Stimulated activated naive CD8-positive, alpha-beta T cell treated with anti-CD3 and anti-CD28 coated beads, Interleukin-15, amount 100 ng/mL, for 72 hours (primary cell): ENCODE measurements around the gene LRP1-AS.
"Not testable (repeated sequence)": the region's sequence is repeated elsewhere in the genome, so short reads cannot be mapped to it uniquely, and the experiment has no call there.

Experiments
- ATAC-seq: fragments of 150-1000 bp; cut with Tn5 transposase; 2 replicates; pipeline ENCODE4 v1.10.0; 2021; ENCODE audit warnings: mild to moderate bottlenecking, moderate library complexity
- DNase-seq, 2 donors: peaks; one replicate each; pipeline ENCODE4 v3.0.0; 2021 to 2022
- H3K27ac Mint-ChIP-seq, 2 donors: one replicate each; pipeline ENCODE4 v1.8.0; 2022; ENCODE audit warnings: mild to moderate bottlenecking in 2 of 2, mixed read lengths in 2 of 2, moderate library complexity in 2 of 2
- H3K27me3 Mint-ChIP-seq: one replicate; pipeline ENCODE4 v1.8.0; 2022; ENCODE audit warnings: mixed read lengths
- H3K4me1 Mint-ChIP-seq: one replicate; pipeline ENCODE4 v1.8.0; 2022; ENCODE audit warnings: mild to moderate bottlenecking, mixed read lengths
- H3K4me3 Mint-ChIP-seq, 2 donors: one replicate each; pipeline ENCODE4 v1.8.0; 2022; ENCODE audit warnings: mild to moderate bottlenecking in 2 of 2, mixed read lengths in 2 of 2, moderate library complexity in 1 of 2
- H3K9me3 Mint-ChIP-seq, 2 donors: one replicate each; pipeline ENCODE4 v1.8.0; 2022; ENCODE audit warnings: mixed read lengths in 2 of 2

LRP1-AS gene

DNA sequence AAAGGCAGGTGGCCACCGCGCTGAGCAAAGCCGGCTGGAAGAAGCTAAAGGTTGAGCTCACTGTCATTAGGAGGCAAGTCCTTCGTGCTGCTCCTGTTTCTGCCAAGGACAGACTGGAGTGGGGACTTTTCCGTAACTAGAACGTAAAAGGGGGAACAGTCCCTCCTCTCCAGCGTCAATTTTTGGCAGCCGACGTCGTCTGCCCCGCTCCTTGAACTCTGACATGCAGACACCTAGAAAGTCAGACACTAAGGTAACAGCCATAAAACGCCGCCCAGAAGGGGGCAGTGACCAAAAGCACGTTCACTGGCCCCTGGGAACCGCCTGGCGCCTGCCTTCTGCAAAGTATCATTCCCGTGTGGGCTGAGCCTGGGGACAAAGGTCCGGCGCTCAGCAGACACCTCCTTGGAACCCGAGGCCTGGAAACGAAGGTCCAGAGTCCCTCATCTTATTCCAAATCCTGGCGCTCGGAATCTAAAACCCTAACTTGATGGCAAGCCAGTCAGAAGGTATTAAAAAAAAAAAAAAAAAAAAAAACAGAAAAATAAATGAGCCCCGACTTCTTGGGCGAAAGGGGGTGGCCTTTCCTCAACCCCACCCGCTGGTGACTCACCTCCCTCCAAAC, 20.2 kb downstream of the LRP1-AS start:
- ATAC-seq (peak; percentile 38), DNase-seq (peak; percentile 34 to 48)
- Mint-ChIP-seq H3K9me3 (peaks cover 12 to 15% of the 10 kb centered on the region in 2 donors), H3K4me3 (peak overlapping the region; percentile 86 to 92), H3K27me3 (peaks cover 19% of the 10 kb centered on the region), H3K4me1 (peaks cover 28% of the 10 kb centered on the region), H3K27ac (peak overlapping the region in 1 of 2 donors; percentile 36)

DNA sequence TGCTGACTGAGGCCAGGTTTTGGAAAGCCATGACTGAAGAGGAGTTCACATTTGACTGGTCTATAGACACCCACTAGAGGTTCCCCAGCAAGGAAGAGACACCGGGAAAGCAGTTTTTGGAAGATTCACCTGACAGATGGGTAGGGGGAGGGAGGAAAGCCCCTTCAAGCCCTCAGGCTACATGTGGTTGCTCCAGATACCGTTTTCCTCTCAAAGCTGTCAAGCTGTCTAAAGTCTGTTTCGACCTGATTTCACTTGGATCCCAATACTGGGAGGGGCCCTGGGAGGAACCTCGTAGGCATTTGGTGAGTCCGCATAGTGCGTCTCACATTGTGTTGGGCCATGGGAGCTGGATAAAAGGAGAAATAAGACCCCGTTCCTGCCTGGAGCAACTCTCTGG, 20.9 kb downstream of the LRP1-AS start:
- Mint-ChIP-seq H3K4me1 (peaks cover 28% of the 10 kb centered on the region), H3K27ac (no peak overlapping the region), H3K27me3 (peaks cover 19% of the 10 kb centered on the region), H3K9me3 (peaks cover 12 to 15% of the 10 kb centered on the region in 2 donors), H3K4me3 (peak overlapping the region in 1 of 2 donors; percentile 14)
- ATAC-seq (no peak), DNase-seq (no peak)

DNA sequence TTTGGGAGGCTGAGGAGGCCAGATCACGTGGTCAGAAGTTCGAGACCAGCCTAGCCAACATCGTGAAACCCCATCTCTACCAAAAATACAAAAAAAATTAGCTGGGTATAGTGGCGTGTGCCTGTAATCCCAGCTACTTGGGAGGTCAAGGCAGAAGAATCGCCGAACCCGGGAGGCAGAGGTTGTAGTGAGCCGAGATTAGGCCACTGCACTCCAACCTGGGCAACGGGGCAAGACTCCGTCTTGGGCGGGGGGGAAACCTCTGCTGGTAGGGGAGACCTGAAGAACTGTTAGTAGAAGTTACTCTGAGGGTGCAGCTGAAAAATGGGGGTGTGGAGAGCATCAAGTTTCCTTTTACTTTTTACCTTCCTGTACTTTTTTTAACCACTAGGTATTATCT, 21.4 kb downstream of the LRP1-AS start:
- H3K27ac Mint-ChIP-seq = no peak overlapping the region
- DNase-seq (no peak), ATAC-seq (no peak)
- H3K9me3 Mint-ChIP-seq = peaks cover 12 to 15% of the 10 kb centered on the region in 2 donors
- H3K27me3 Mint-ChIP-seq = peaks cover 19% of the 10 kb centered on the region
- no peak overlapping the region for H3K4me3 Mint-ChIP-seq
- H3K4me1 Mint-ChIP-seq = peaks cover 23% of the 10 kb centered on the region

DNA sequence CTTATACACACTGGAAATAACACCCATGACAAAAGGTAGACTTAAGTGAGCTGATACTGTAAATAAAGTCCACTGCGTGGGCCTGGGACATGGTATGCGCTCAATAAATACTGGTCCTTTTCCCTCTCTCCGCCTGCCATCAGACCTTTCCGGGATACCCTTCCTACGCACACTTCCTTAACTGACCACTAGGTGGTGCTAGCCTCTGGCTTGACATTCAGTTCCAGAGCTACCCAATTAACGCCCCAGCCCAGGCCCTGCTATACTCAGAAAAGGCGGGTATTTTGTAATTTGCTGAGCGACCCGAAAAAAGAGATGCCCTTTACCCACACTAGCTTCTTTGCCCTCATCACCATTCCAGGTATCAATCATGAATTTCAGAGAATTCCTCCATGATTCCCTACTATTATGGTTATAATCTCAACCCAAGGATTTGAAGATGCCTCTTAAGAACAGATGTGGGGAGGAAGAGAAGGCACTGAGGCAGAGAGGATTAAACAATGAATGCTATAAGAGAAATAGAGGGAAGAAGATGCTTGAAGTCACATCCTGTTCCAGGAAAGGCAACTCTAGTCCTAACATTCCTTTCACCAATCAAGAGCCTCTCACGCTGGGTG, 23.1 kb downstream of the LRP1-AS start:
- peaks cover 12 to 15% of the 10 kb centered on the region in 2 donors for H3K9me3 Mint-ChIP-seq
- peaks cover 20% of the 10 kb centered on the region for H3K4me1 Mint-ChIP-seq
- H3K4me3 Mint-ChIP-seq = no peak overlapping the region
- peak; percentile 73 to 74 for DNase-seq
- peaks cover 9% of the 10 kb centered on the region for H3K27me3 Mint-ChIP-seq
- peak; percentile 68 for ATAC-seq
- no peak overlapping the region for H3K27ac Mint-ChIP-seq

DNA sequence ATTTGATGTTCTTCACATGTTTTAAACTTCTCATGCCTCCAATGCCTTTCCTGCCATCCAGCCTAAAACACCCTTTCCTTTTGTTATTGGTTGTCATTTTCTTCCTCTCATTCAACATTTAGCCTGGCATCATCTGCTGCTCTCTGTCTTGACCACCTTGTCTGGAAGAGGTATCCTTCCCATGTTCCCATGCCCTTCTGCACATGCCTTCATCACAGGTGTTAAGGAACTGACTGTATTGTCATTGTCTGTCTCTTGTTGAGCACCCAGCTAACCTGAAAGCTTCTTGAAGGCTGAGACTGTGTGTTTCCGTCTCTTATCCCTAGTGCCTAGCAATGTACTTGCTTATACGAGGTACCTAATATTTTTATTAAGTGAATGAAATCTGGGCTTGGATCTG, 23.6 kb downstream of the LRP1-AS start:
- H3K9me3 Mint-ChIP-seq = peaks cover 12 to 15% of the 10 kb centered on the region in 2 donors
- H3K27ac Mint-ChIP-seq = no peak overlapping the region

DNA sequence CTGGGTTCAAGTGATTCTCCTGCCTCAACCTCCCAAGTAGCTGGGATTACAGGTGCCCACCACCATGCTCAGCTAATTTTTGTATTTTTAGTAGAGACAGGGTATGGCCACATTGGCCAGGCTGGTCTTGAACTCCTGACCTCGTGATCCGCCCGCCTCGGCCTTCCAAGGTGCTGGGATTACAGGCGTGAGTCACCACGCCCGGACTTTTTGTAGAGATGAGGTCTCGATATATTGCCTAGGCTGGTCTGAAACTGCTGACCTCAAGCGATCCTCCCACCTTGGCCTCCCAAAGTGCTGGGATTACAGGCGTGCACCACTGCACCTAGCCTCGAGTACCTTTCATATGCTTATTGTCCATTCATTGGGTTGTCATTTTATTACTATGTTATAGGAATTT, 26.7 kb downstream of the LRP1-AS start:
- H3K9me3 Mint-ChIP-seq = peaks cover 12 to 15% of the 10 kb centered on the region in 2 donors
- H3K4me3 Mint-ChIP-seq, H3K27ac Mint-ChIP-seq, ATAC-seq, H3K27me3 Mint-ChIP-seq, DNase-seq: not testable (repeated sequence)
- peaks cover 18% of the 10 kb centered on the region for H3K4me1 Mint-ChIP-seq

More for the DNA sequence above, 23.6 kb downstream of the LRP1-AS start:
- no peak for ATAC-seq
- Mint-ChIP-seq H3K27me3 (peaks cover 9% of the 10 kb centered on the region), H3K4me1 (peaks cover 25% of the 10 kb centered on the region), H3K4me3 (no peak overlapping the region)
- no peak for DNase-seq

DNA sequence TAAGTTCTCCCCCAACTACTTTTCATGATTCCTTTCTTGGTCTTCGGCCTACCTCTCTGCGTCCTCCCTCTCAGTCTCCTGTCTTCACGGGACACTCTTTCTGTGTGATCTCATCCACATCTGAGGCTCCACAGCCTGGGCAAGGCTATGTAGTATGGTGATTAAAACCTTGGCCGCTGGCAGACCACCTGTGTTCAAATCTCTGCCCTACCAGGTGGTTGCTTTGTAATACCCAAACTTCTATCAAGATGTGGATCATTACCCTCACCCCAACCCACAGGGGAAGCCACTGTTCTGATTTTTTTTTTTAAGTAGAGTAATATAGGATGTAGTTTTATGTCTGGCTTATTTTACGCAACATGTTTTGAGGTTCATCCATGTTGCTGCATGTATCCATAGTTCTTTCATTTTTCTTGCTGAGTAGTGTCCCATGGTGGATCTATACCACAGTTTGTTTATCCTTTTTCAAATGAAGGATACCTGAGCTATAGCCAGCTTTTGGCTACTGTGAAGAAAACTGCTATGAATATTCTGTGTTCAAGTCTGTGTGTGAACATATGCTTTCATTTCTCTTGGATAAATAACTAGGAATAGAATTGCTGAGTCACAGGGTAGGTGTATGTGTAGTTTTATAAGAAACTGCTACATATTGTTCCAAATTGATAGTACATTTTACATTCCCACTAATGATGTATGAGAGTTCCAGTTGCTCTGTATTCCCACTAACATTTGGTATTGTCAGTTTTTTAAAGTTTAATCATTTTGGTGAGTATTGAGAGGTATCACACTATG, 27.9 kb downstream of the LRP1-AS start:
- no peak overlapping the region for H3K27ac Mint-ChIP-seq
- ATAC-seq (no peak), DNase-seq (no peak)
- H3K4me1 Mint-ChIP-seq = peaks cover 17% of the 10 kb centered on the region
- no peak overlapping the region for H3K4me3 Mint-ChIP-seq
- peaks cover 12 to 13% of the 10 kb centered on the region in 2 donors for H3K9me3 Mint-ChIP-seq
- no peaks in the 10 kb centered on the region for H3K27me3 Mint-ChIP-seq

DNA sequence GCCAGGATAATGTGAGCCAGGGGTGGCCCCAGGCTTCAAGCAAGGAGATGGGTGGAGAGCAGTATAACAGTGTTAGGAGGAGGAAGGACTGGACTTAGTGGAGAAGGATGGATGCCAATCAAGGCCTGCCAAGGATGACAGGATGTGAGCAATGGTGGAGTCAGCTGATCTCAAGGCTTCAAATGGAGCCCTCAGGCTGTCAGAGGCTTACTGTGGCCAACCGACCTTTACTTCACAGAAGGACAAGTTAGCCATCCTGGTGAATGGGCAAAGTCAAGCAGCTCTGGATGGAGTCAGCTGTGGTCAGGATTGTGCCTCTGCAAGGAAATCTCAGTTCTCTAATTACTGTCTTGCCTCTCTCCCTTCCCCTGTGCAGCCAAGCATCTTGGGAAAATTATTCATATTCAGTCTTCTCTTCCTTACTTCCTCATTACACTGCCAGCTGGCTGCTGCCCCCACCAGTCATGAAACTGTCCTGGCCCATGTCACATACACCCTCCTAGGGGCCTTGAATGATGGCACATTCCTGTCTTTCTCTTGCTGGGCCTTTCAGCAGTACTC, 28.6 kb downstream of the LRP1-AS start:
- Mint-ChIP-seq H3K4me1 (peaks cover 13% of the 10 kb centered on the region), H3K9me3 (peaks cover 5 to 6% of the 10 kb centered on the region in 2 donors), H3K4me3 (no peak overlapping the region), H3K27me3 (no peaks in the 10 kb centered on the region), H3K27ac (no peak overlapping the region)
- ATAC-seq (no peak), DNase-seq (no peak)

DNA sequence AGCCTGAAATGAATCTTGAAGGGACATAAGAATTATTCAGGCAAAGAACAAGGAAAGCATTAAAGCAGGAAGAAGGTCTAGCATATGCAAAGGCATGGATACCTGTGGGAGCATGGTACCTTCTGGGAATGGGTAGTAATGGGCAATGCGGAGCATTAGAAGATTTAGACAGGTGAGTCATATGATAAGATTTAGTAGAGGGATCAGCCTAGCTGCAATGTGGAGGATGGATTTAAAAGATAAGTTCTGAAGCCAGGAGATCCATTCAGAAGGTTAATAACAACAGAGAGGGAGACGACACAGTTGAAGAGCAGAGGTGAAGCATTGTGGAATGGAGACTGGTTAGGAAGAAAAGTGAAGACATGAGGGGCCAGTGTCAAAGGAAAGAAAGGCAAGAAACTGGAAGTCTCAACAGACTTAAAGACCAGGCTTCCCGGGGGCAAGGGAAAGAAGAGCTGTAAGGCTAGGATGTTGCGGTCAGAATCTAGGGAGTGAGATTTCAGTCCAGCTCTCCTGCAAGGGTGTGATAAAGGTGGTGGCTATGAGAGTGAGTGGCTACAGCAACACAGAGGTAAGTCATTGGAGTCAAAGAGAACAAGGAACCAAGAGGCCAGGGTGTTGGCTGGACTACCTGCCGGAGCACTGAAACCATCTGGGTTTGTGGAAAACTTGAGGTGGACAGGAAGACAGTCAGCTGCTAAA, 30.7 kb downstream of the LRP1-AS start:
- Mint-ChIP-seq H3K9me3 (no peaks in the 10 kb centered on the region), H3K4me3 (no peak overlapping the region), H3K27ac (no peak overlapping the region), H3K4me1 (peaks cover 27% of the 10 kb centered on the region), H3K27me3 (no peaks in the 10 kb centered on the region)
- ATAC-seq (no peak), DNase-seq (no peak)

DNA sequence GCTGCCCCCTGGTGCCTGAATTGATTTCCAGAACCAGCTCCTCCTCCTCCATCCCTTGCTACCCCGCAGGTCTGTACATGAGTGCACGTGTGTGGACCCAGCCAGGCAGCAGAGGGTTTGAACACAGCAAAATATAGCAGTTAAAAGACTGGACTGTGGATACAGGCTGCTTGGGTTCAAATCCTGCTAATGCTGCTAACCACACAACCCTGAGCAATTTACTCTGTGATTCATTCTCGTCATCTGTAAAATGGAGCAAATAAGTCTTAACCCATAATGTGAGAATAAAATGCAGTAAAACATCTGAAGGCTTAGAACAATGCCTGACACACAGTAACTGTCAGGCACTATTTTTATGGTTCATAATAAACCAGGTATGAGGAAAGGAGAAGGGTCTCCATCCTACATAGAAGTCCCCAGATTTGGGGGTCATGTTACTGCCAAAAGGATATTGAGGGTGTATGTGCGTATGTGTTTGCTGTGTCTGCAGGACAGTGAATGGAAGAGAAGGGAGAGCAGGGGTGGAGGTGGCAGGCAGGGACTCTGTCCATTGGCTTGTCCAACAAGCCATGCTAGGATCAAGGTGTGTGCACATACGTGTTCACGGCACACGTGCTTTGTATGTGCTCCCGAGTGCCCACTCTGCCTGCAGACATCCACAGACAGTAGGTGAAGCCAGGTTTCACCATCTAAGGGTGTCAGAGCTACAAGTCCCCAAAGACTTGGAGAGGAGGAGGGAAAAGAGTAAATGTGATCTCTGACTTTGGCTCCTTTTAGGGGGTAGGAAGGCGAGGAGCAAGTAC, 34.7 kb downstream of the LRP1-AS start:
- ATAC-seq (no peak), DNase-seq (no peak)
- H3K27ac Mint-ChIP-seq = peak overlapping the region; percentile 85 to 95
- no peaks in the 10 kb centered on the region for H3K9me3 Mint-ChIP-seq
- H3K4me1 Mint-ChIP-seq = peaks cover 40% of the 10 kb centered on the region
- peak overlapping the region; percentile 85 to 92 for H3K4me3 Mint-ChIP-seq
- H3K27me3 Mint-ChIP-seq = no peaks in the 10 kb centered on the region

DNA sequence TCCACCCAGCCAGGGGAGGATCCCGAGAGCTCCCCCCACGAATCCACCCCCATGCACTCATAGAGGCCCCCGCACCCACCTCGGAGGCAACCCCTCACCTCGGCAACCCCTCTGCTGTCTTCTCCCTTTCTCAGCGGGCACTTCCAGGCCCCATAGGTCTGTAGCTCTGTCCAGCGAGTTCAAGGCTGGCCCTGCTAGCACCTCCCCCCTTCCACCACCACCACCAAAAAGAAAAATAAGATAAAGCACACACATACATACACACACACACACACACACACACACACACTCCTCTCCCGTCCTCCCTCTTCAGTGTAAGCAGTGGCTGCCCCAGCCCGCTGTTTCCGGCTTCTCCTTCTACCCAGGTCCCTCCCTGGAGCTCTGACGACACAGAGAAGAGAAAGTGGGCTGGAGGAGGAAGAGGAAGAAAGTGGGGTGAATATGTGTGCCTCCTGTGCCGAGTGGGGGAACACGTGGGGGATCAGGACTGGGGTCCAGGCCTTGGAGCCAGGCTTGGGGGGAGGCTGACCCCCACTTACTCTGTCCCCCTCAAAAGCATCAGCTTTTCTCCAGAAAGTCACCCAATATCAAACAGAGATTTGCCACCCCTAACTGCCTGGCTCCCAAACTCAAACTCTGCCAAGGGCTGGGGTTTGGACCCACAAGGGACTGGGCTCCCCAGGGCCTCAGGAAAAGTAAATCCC, 36.2 kb downstream of the LRP1-AS start, which contains the start of gene STAT6:
Gene STAT6 (minus strand): TSS at position 332 of the 704 bp plus-strand sequence. CDS start 3,084 bp downstream, outside the sequence.
- Mint-ChIP-seq H3K9me3 (no peaks in the 10 kb centered on the region), H3K4me1 (peaks cover 55% of the 10 kb centered on the region)

DNA sequence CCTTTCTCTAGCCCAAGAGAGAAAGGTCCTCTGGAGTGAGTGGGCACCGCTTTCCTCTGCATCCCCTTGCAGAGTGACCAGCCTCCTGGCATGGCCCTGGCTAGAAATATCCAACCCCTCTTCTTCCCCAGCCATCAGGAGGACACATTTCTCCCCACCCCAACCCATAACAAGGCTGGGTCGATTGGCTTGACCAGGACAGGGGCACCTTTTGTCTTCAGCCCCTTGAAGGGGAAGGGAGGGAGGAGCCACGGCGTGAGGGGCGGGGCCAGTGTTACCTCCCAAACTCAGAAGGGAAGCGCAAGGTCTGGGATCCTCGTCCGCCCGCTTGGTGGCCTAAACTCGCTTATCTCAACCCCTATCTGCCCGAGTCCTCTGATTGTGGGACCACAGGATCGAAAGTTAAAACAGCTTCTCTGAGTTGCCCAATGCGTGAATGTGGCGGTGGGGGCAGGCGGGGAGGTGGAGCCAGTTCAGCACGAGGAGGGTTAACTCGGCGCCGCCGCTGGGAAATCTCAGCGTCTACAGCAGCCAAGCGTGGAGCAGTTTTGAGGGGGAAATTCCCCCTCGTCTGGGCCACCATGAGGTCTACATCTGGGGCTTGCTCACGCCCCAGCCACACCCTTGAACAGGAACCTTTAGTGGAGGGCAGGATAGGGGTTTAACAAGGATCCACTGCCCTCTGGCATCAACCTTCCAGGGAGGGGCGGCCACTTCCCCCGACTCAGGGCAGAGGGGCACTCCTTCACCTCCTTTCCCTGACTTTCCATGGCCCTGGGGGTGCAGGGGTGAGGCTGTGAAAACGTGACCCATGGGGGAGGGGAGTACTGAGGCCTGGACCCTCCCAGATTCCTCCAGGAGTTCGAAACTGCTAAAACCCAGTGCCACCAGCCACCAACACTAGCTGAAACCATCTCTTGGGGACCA, 37.1 kb downstream of the LRP1-AS start:
- Mint-ChIP-seq H3K9me3 (no peaks in the 10 kb centered on the region), H3K4me1 (peaks cover 63% of the 10 kb centered on the region), H3K4me3 (peak overlapping the region; percentile 85 to 92), H3K27me3 (no peaks in the 10 kb centered on the region), H3K27ac (peak overlapping the region; percentile 85 to 95)
- ATAC-seq = peak; percentile 63
- peak; percentile 65 to 80 for DNase-seq

More for the DNA sequence above, 36.2 kb downstream of the LRP1-AS start, which contains the start of gene STAT6:
- no peaks in the 10 kb centered on the region for H3K27me3 Mint-ChIP-seq
- H3K27ac Mint-ChIP-seq = peak within 1 kb of the TSS; percentile 85 to 95
- DNase-seq = peak; percentile 71 to 80
- peak; percentile 75 for ATAC-seq
- peak within 1 kb of the TSS; percentile 85 to 92 for H3K4me3 Mint-ChIP-seq
